COLO829 (cell line): ENCODE data around the gene KCNG4.
"Not testable (repeated sequence)": the region's sequence is repeated elsewhere in the genome, so short reads cannot be mapped to it uniquely, and the experiment has no call there.

Experiments
- DNase-seq: peaks from one replicate; pipeline ENCODE4 v3.0.0; 2012; ENCODE audit warnings: low spot score

The KCNG4 gene

GRCh38 chr16:84234321-84235241 lies 5.2 kb downstream of the KCNG4 start:
- DNase-seq = peak; percentile 60

- DNase-seq = no peak
Observed at GRCh38 chr16:84233748-84234147, 6.1 kb downstream of the KCNG4 start.

- no peak for DNase-seq
Observed at GRCh38 chr16:84232969-84233368, 6.8 kb downstream of the KCNG4 start.

- DNase-seq = no peak
Observed at GRCh38 chr16:84232060-84232459, 7.8 kb downstream of the KCNG4 start.

GRCh38 chr16:84229471-84229870 lies 10.3 kb downstream of the KCNG4 start:
- DNase-seq = no peak

- peak; percentile 91 for DNase-seq
Observed at GRCh38 chr16:84228256-84228838, 11.5 kb downstream of the KCNG4 start.

GRCh38 chr16:84227548-84227947 lies 12.3 kb downstream of the KCNG4 start:
- no peak for DNase-seq

- DNase-seq = no peak
Observed at GRCh38 chr16:84226026-84226425, 13.8 kb downstream of the KCNG4 start.

- no peak for DNase-seq
Observed at GRCh38 chr16:84225571-84225970, 14.2 kb downstream of the KCNG4 start.

GRCh38 chr16:84225126-84225525 lies 14.7 kb downstream of the KCNG4 start:
- no peak for DNase-seq

GRCh38 chr16:84224554-84224953 lies 15.3 kb downstream of the KCNG4 start:
- DNase-seq = no peak

GRCh38 chr16:84223456-84223855 lies 16.4 kb downstream of the KCNG4 start:
- no peak for DNase-seq

GRCh38 chr16:84220851-84221250 lies 19.0 kb downstream of the KCNG4 start:
- no peak for DNase-seq

- no peak for DNase-seq
Observed at GRCh38 chr16:84218956-84219355, 20.9 kb downstream of the KCNG4 start.

- no peak for DNase-seq
Observed at GRCh38 chr16:84218176-84218823, 21.5 kb downstream of the KCNG4 start.

GRCh38 chr16:84216144-84216543 lies 23.7 kb downstream of the KCNG4 start:
- DNase-seq = not testable (repeated sequence)

GRCh38 chr16:84215531-84215930 lies 24.3 kb downstream of the KCNG4 start:
- no peak for DNase-seq

GRCh38 chr16:84214451-84215066 lies 25.3 kb downstream of the KCNG4 start:
- DNase-seq = no peak

GRCh38 chr16:84212631-84213030 lies 27.2 kb downstream of the KCNG4 start:
- no peak for DNase-seq

- no peak for DNase-seq
Observed at GRCh38 chr16:84212154-84212553, 27.7 kb downstream of the KCNG4 start.

- DNase-seq = no peak
Observed at GRCh38 chr16:84209989-84210388, 29.8 kb downstream of the KCNG4 start.

- DNase-seq = no peak
Observed at GRCh38 chr16:84207879-84208278, 31.9 kb downstream of the KCNG4 start.

GRCh38 chr16:84207251-84207650 lies 32.6 kb downstream of the KCNG4 start:
- DNase-seq = no peak
